SK-N-MC (cell line): ENCODE results near the gene ZNF324.

Experiments used
- EZH2 ChIP-seq: fragments of 200-600 bp; sonication (generic); IDR thresholded peaks from one replicate; pipeline ENCODE4 v1.6.1; 2017; ENCODE audit warnings: antibody characterized with exemption
- FOXP2 ChIP-seq: optimal IDR thresholded peaks from 2 replicates; pipeline ENCODE3; 2011; ENCODE audit warnings: mild to moderate bottlenecking, moderate library complexity; ENCODE audit not compliant: insufficient read depth; ENCODE audit errors: extremely low read length, control extremely low read depth
- POLR2AphosphoS5 ChIP-seq: IDR thresholded peaks from 2 replicates; pipeline ENCODE4 v1.6.1; 2012; ENCODE audit warnings: mild to moderate bottlenecking, low read depth, low read length, borderline replicate concordance

DNA sequence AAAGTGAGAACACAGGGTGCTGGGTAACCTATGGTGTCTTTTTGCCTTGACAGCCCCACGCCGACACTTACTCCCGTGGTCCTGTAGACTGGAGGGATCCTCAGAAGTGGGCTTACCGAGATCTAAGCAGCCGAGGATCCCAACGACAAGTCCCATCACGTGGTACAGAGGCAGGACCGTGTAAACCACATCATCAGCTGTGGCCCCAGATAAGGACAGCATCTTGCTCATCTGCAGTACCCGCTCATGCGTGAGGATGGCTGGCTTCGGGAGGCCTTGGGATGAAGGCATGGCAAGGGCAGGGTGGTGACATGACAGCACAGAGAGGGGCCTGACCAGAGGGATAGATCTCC, 42.8 kb downstream of the ZNF324 start:
- no peak for TF ChIP-seq EZH2
- TF ChIP-seq POLR2AphosphoS5: no peak
- TF ChIP-seq FOXP2: no peak
